ENCODE results near the gene CIAPIN1. TPM values are rescaled to one million over a fixed set of nuclear protein-coding genes. Genes with fewer than 3 reads are reported as not detected.
A peak's percentile ranks its signal among the peaks of the same experiment; 100 is the strongest.

CIAPIN1 gene
- total and polyA plus RNA-seq, 2 of the 4 experiments (the other 2 are of a cell fraction): 41.6 to 47.7 TPM

DNA sequence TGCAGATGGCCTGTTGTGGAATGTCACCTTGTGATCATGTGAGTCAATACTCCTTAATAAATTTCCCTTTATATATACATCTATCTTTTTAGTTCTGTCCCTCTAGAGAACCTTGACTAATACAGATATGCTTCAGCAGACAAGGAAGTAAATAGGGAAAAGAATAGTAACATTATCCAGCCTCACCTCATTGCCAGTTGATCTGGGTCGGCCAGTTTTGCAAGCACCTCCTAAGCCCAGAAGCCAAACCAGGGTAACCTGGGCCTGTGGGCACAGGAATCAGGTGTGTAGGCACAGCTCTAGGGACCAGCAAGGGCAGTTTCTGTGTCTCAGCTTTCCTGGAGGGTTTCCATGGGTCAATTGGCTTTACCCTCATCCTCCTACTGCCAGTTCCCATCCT lies 54.5 kb downstream of the CIAPIN1 start:
- H2AFZ ChIP-seq (replicated peaks; ENCODE audit: low read length, poor library complexity): peak overlapping the region; percentile 43
- no peak overlapping the region for H3K14ac ChIP-seq (replicated peaks; ENCODE audit: low read depth, low read length)
- H3K9me3 ChIP-seq (ENCODE audit: control insufficient read depth, insufficient read depth, low read length): peaks cover 3% of the 10 kb centered on the region
- TF ChIP-seq MAZ (IDR thresholded peaks at IDR 0.05; ENCODE audit: borderline replicate concordance, low read depth, low read length): no peak
- TF ChIP-seq MAFK (IDR thresholded peaks at IDR 0.05; ENCODE audit: low read depth, low read length): no peak
- TF ChIP-seq SMC3 (IDR thresholded peaks at IDR 0.05; ENCODE audit: low read depth, low read length): no peak
- TF ChIP-seq RAD21 (IDR thresholded peaks at IDR 0.05; ENCODE audit: low read length): no peak
- TF ChIP-seq, protein P1, sequence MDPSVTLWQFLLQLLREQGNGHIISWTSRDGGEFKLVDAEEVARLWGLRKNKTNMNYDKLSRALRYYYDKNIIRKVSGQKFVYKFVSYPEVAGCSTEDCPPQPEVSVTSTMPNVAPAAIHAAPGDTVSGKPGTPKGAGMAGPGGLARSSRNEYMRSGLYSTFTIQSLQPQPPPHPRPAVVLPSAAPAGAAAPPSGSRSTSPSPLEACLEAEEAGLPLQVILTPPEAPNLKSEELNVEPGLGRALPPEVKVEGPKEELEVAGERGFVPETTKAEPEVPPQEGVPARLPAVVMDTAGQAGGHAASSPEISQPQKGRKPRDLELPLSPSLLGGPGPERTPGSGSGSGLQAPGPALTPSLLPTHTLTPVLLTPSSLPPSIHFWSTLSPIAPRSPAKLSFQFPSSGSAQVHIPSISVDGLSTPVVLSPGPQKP (IDR thresholded peaks at IDR 0.05; ENCODE audit: borderline replicate concordance, low read depth, low read length): no peak
- TF ChIP-seq, protein P2, sequence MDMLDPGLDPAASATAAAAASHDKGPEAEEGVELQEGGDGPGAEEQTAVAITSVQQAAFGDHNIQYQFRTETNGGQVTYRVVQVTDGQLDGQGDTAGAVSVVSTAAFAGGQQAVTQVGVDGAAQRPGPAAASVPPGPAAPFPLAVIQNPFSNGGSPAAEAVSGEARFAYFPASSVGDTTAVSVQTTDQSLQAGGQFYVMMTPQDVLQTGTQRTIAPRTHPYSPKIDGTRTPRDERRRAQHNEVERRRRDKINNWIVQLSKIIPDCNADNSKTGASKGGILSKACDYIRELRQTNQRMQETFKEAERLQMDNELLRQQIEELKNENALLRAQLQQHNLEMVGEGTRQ (IDR thresholded peaks at IDR 0.05; ENCODE audit: low read depth, low read length): no peak
- no peak for TF ChIP-seq BHLHE40 (IDR thresholded peaks at IDR 0.05; ENCODE audit: low read depth, low read length)
- TF ChIP-seq RCOR1 (IDR thresholded peaks at IDR 0.05; ENCODE audit: insufficient replicate concordance, low read length): no peak
- no peak for TF ChIP-seq CEBPB (IDR thresholded peaks at IDR 0.05; ENCODE audit: low read depth, low read length)
- H3K56ac ChIP-seq (ENCODE audit: extremely low read depth, insufficient read depth, low read length): no peak overlapping the region
- no peak overlapping the region for H3K23ac ChIP-seq (ENCODE audit: low read depth, low read length)
- H3K4ac ChIP-seq (ENCODE audit: low read depth, low read length): no peak overlapping the region
- H3K18ac ChIP-seq (ENCODE audit: low read depth, low read length): no peak overlapping the region
- H3K9me1 ChIP-seq (ENCODE audit: insufficient read depth, low read length): no peaks in the 10 kb centered on the region
- no peaks in the 10 kb centered on the region for H3K4me1 ChIP-seq (ENCODE audit: control insufficient read depth, insufficient read depth, low read length)
- H2AK9ac ChIP-seq (replicated peaks; ENCODE audit: low read depth, low read length, poor library complexity): no peak overlapping the region
- no peak overlapping the region for H2BK20ac ChIP-seq (ENCODE audit: low read depth, low read length)
- no peak overlapping the region for H4K8ac ChIP-seq (ENCODE audit: low read depth in 2 of 2, low read length in 2 of 2)
- no TSS peak for BruUV-seq (replicated peaks)
- H2AK5ac ChIP-seq (ENCODE audit: low read depth, low read length): no peak overlapping the region
- CTCF ChIA-PET: no interaction called here
- H3K79me1 ChIP-seq (ENCODE audit: low read depth in 1 of 2, low read length in 2 of 2): no peaks in the 10 kb centered on the region
- no peak for ATAC-seq (ENCODE audit: low read depth)
- H2BK5ac ChIP-seq (ENCODE audit: low read depth, low read length, poor library complexity, severe bottlenecking): no peak overlapping the region
- POLR2A ChIA-PET (ENCODE audit: unreplicated experiment): no interaction called here
- no peak overlapping the region for H3K27ac ChIP-seq (ENCODE audit: insufficient read depth, low read length)
- peaks cover 44% of the 10 kb centered on the region for H3K27me3 ChIP-seq (ENCODE audit: control insufficient read depth, insufficient read depth, low read length)
- no peaks in the 10 kb centered on the region for H4K20me1 ChIP-seq (ENCODE audit: insufficient read depth, low read length)
- no peak overlapping the region for H2BK120ac ChIP-seq (ENCODE audit: low read depth, low read length)
- no peak overlapping the region for H3K9ac ChIP-seq (ENCODE audit: low read depth, low read length)
- in situ Hi-C loops (cut with MboI; ENCODE audit: low sequenced_read_pairs): no loop called here
- no peak overlapping the region for H4K5ac ChIP-seq (ENCODE audit: low read depth, low read length)
- H3K36me3 ChIP-seq (ENCODE audit: control insufficient read depth, insufficient read depth, low read length): no peaks in the 10 kb centered on the region
- H3K4me3 ChIP-seq (ENCODE audit: insufficient read depth, low read depth, low read length): no peak overlapping the region
- intact Hi-C loops (cut with micrococcal nuclease): no loop called here
- WGBS, 2 experiments (ENCODE audit: extremely low coverage in 2 of 2, insufficient read length in 1 of 2): no CpG with 5 or more reads among the region's 1 CpG
- no peak overlapping the region for H2BK15ac ChIP-seq (ENCODE audit: low read depth, low read length)
- dilution Hi-C loops (cut with HindIII; ENCODE audit: low sequenced_read_pairs, unreplicated experiment): no loop called here
- no peak for DNase-seq
- H4K91ac ChIP-seq (ENCODE audit: insufficient read depth, low read depth, low read length): no peak overlapping the region
- H3K4me2 ChIP-seq (ENCODE audit: low read depth, low read length): no peak overlapping the region
